Liver (tissue), 9 donors: ENCODE measurements around the gene ZFYVE1. TPM values are rescaled to one million over a fixed set of nuclear protein-coding genes. Genes with fewer than 3 reads are reported as not detected.

Experiments
- DNase-seq: peaks from one replicate; pipeline ENCODE4 v3.0.0-alpha.2; 2017; ENCODE audit warnings: low spot score
- H3K27ac ChIP-seq, 2 donors: one replicate each; pipeline ENCODE4 v1.7.0; 2013; ENCODE audit warnings: inconsistent platforms in 2 of 2, low read length in 2 of 2, control low read depth in 1 of 2, low read depth in 1 of 2, mild to moderate bottlenecking in 1 of 2
- H3K27me3 ChIP-seq, 4 donors: one replicate each; pipeline versions ENCODE4 v1.6.1 to v1.7.0; 2013; ENCODE audit warnings: low read length in 3 of 4, inconsistent platforms in 1 of 4, mild to moderate bottlenecking in 1 of 4, moderate library complexity in 1 of 4; ENCODE audit not compliant: control insufficient read depth in 4 of 4, insufficient read depth in 4 of 4
- H3K36me3 ChIP-seq, 4 donors: one replicate each; pipeline versions ENCODE4 v1.6.1 to v1.7.0; 2013; ENCODE audit warnings: low read length in 3 of 4, mild to moderate bottlenecking in 3 of 4, low read depth in 1 of 4, moderate library complexity in 1 of 4; ENCODE audit not compliant: control insufficient read depth in 4 of 4, insufficient read depth in 3 of 4
- H3K4me1 ChIP-seq, 4 donors: one replicate each; pipeline versions ENCODE4 v1.6.1 to v1.7.0; 2013; ENCODE audit warnings: low read length in 3 of 4, mild to moderate bottlenecking in 3 of 4, moderate library complexity in 1 of 4; ENCODE audit not compliant: control insufficient read depth in 4 of 4, insufficient read depth in 4 of 4
- H3K4me3 ChIP-seq, 3 donors: one replicate each; pipeline versions ENCODE4 v1.6.1 to v1.7.0; 2013; ENCODE audit warnings: low read length in 3 of 3, control low read depth in 1 of 3, low read depth in 1 of 3, mild to moderate bottlenecking in 1 of 3
- H3K9ac ChIP-seq, 2 donors: one replicate each; pipeline ENCODE4 v1.7.0; 2013; ENCODE audit warnings: low read length in 2 of 2, mild to moderate bottlenecking in 2 of 2, moderate library complexity in 2 of 2, control low read depth in 1 of 2, low read depth in 1 of 2
- H3K9me3 ChIP-seq, 4 donors: one replicate each; pipeline versions ENCODE4 v1.6.1 to v1.7.0; 2013; ENCODE audit warnings: low read length in 3 of 4; ENCODE audit not compliant: control insufficient read depth in 4 of 4
- CTCF ChIP-seq: fragments of 150-350 bp; IDR thresholded peaks from 2 replicates; pipeline ENCODE4 v1.5.1; 2017; ENCODE audit warnings: improper control_type of control experiment, low read depth, low read length; ENCODE audit not compliant: missing input control
- EGR1 ChIP-seq, 2 donors: IDR thresholded peaks; 2 replicates each; pipeline ENCODE4 v1.6.1; 2016 to 2018; ENCODE audit warnings: antibody characterized with exemption in 2 of 2, low read depth in 2 of 2
- FOXA1 ChIP-seq: IDR thresholded peaks from 2 replicates; pipeline ENCODE4 v1.6.1; 2016; ENCODE audit warnings: antibody characterized with exemption
- FOXA2 ChIP-seq: IDR thresholded peaks from 2 replicates; pipeline ENCODE4 v1.6.1; 2016; ENCODE audit warnings: antibody characterized with exemption
- GABPA ChIP-seq, 2 donors: IDR thresholded peaks in 1 of 2; conservative IDR thresholded peaks in 1 of 2; 2 replicates each; pipeline ENCODE4 v1.6.1; 2016; ENCODE audit warnings: antibody characterized with exemption in 2 of 2, mild to moderate bottlenecking in 1 of 2, moderate library complexity in 1 of 2
- HNF4A ChIP-seq, 2 donors: conservative IDR thresholded peaks; 2 replicates each; pipeline ENCODE4 v1.6.1; 2016; ENCODE audit warnings: antibody characterized with exemption in 2 of 2, mild to moderate bottlenecking in 2 of 2
- HNF4G ChIP-seq: IDR thresholded peaks from 2 replicates; pipeline ENCODE4 v1.6.1; 2016; ENCODE audit warnings: antibody characterized with exemption
- JUND ChIP-seq, 2 donors: IDR thresholded peaks; 2 replicates each; pipeline ENCODE4 v1.6.1; 2016; ENCODE audit warnings: antibody characterized with exemption in 2 of 2
- MAX ChIP-seq: IDR thresholded peaks from 2 replicates; pipeline ENCODE4 v1.6.1; 2016; ENCODE audit warnings: antibody characterized with exemption
- NR2F2 ChIP-seq: IDR thresholded peaks from 2 replicates; pipeline ENCODE4 v1.6.1; 2016; ENCODE audit warnings: antibody characterized with exemption
- RAD21 ChIP-seq, 2 donors: IDR thresholded peaks; 2 replicates each; pipeline ENCODE4 v1.6.1; 2016; ENCODE audit warnings: antibody characterized with exemption in 2 of 2, mild to moderate bottlenecking in 2 of 2
- RXRA ChIP-seq, 2 donors: IDR thresholded peaks; 2 replicates each; pipeline ENCODE4 v1.6.1; 2017 to 2018; ENCODE audit warnings: antibody characterized with exemption in 2 of 2, mild to moderate bottlenecking in 1 of 2
- SP1 ChIP-seq: IDR thresholded peaks from 2 replicates; pipeline ENCODE4 v1.6.1; 2018; ENCODE audit warnings: antibody characterized with exemption, mild to moderate bottlenecking
- TAF1 ChIP-seq: conservative IDR thresholded peaks from 2 replicates; pipeline ENCODE4 v1.6.1; 2016; ENCODE audit warnings: antibody characterized with exemption, mild to moderate bottlenecking
- YY1 ChIP-seq: IDR thresholded peaks from 2 replicates; pipeline ENCODE4 v1.6.1; 2016; ENCODE audit warnings: antibody characterized with exemption, mild to moderate bottlenecking
- ZBTB33 ChIP-seq: IDR thresholded peaks from 2 replicates; pipeline ENCODE4 v1.6.1; 2016; ENCODE audit warnings: antibody characterized with exemption
- WGBS: extraction: QIAGEN DNeasy Blood & Tissue Kit; methylation state at CpG from one replicate; pipeline ENCODE4 v1.1.7; 2013; 5-methylcytosine and 5-hydroxymethylcytosine counted together
- polyA plus RNA-seq, 2 donors: library from polyadenylated mRNA; stranded (reverse) in 1 of 2; unstranded in 1 of 2; fragments of 200-250 nt in 1 of 2; fragments of >200 nt in 1 of 2; fragmentation: Nextera tagmentation in 1 of 2; extraction: Ambion mirVana in 1 of 2; gene quantifications; one replicate each; pipeline versions ENCODE4 v1.2.1 to v1.2.3, GENCODE V29; 2013 to 2015
- total RNA-seq, 2 donors: library from RNA; depleted of rRNA; stranded (reverse); fragments of >200 nt; gene quantifications; one replicate each; pipeline ENCODE4 v1.2.3, GENCODE V29; 2014
- TF ChIP-seq, protein P1 (sequence below): IDR thresholded peaks from 2 replicates; pipeline ENCODE4 v1.6.1; 2016; ENCODE audit warnings: antibody characterized with exemption
- TF ChIP-seq, protein P2 (sequence below): IDR thresholded peaks from 2 replicates; pipeline ENCODE4 v1.6.1; 2016; ENCODE audit warnings: antibody characterized with exemption, mild to moderate bottlenecking
- donor health status: healthy.
- donor health status: healthy.
- donor health status: healthy.
- donor health status: healthy.
- donor health status: healthy.

The ZFYVE1 gene, protein sequence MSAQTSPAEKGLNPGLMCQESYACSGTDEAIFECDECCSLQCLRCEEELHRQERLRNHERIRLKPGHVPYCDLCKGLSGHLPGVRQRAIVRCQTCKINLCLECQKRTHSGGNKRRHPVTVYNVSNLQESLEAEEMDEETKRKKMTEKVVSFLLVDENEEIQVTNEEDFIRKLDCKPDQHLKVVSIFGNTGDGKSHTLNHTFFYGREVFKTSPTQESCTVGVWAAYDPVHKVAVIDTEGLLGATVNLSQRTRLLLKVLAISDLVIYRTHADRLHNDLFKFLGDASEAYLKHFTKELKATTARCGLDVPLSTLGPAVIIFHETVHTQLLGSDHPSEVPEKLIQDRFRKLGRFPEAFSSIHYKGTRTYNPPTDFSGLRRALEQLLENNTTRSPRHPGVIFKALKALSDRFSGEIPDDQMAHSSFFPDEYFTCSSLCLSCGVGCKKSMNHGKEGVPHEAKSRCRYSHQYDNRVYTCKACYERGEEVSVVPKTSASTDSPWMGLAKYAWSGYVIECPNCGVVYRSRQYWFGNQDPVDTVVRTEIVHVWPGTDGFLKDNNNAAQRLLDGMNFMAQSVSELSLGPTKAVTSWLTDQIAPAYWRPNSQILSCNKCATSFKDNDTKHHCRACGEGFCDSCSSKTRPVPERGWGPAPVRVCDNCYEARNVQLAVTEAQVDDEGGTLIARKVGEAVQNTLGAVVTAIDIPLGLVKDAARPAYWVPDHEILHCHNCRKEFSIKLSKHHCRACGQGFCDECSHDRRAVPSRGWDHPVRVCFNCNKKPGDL
- 10 to 100 TPM in 1 of 2 donors, 1 to 10 TPM in 1; 8.9 to 13.5 TPM for total RNA-seq
- polyA plus RNA-seq = 1 to 10 TPM; 5.8 to 6.9 TPM

DNA sequence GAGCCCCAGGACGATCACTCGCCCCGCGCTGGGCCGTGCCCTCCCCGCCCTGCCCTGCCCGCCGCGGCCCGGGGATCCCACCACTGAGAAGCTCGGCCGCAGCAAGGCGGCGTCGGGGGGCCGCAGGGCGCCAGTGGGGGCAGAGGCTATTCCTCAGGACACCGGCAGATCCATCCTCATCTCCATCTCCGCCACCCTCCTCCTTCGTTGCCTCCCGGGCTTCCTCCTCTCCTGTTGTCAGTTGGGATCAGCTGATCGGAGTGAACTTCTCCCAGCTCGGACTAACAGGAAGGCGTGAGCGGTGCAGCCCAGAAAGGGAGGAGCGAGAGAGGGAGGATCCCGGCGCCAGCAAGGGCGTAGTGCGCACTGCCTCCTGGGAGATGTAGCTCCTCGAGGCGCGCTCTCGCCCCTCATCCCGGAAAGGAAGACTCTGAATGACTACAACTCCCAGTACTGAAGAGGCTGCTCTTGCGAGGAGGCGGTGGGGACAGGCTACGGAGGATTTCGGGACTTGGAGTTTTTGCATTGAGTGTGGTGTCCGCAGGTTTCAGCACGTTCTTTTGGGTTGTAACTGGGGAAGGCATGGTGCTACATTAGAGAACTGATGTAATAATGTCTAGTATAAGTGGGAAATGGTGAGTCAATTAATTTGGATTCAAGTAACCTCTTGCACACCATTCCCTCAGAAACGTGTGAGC is at the start of gene ZFYVE1:
ZFYVE1 (minus strand) TSS at position 262 of the 698 bp plus-strand sequence. CDS start 2,598 bp downstream, outside the sequence.
- H3K27ac ChIP-seq = peak within 1 kb of the TSS; percentile 72 to 83
- H3K27me3 ChIP-seq = no peaks in the 10 kb centered on the region
- under 1% methylated on average over 42 of the region's 42 CpGs for WGBS
- H3K9me3 ChIP-seq = no peaks in the 10 kb centered on the region
- TF ChIP-seq, protein P1, sequence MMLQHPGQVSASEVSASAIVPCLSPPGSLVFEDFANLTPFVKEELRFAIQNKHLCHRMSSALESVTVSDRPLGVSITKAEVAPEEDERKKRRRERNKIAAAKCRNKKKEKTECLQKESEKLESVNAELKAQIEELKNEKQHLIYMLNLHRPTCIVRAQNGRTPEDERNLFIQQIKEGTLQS = no peak
- TF ChIP-seq HNF4G = peak; percentile 55
- TF ChIP-seq ZBTB33 = no peak
- TF ChIP-seq RAD21 (IDR thresholded peaks at IDR 0.05) = peak; percentile 43 to 51
- TF ChIP-seq, protein P2, sequence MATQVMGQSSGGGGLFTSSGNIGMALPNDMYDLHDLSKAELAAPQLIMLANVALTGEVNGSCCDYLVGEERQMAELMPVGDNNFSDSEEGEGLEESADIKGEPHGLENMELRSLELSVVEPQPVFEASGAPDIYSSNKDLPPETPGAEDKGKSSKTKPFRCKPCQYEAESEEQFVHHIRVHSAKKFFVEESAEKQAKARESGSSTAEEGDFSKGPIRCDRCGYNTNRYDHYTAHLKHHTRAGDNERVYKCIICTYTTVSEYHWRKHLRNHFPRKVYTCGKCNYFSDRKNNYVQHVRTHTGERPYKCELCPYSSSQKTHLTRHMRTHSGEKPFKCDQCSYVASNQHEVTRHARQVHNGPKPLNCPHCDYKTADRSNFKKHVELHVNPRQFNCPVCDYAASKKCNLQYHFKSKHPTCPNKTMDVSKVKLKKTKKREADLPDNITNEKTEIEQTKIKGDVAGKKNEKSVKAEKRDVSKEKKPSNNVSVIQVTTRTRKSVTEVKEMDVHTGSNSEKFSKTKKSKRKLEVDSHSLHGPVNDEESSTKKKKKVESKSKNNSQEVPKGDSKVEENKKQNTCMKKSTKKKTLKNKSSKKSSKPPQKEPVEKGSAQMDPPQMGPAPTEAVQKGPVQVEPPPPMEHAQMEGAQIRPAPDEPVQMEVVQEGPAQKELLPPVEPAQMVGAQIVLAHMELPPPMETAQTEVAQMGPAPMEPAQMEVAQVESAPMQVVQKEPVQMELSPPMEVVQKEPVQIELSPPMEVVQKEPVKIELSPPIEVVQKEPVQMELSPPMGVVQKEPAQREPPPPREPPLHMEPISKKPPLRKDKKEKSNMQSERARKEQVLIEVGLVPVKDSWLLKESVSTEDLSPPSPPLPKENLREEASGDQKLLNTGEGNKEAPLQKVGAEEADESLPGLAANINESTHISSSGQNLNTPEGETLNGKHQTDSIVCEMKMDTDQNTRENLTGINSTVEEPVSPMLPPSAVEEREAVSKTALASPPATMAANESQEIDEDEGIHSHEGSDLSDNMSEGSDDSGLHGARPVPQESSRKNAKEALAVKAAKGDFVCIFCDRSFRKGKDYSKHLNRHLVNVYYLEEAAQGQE = peak; percentile 86
- TF ChIP-seq SP1 = peak; percentile 88
- TF ChIP-seq JUND (IDR thresholded peaks at IDR 0.05) = peak; percentile 87 to 92
- peak; percentile 67 for TF ChIP-seq FOXA1
- TF ChIP-seq HNF4A (conservative IDR thresholded peaks at IDR 0.05) = peak; percentile 62 to 80
- peak; percentile 83 for TF ChIP-seq YY1
- peak; percentile 46 for TF ChIP-seq NR2F2
- TF ChIP-seq FOXA2 = peak; percentile 37
- TF ChIP-seq CTCF = no peak
- peak; percentile 66 for TF ChIP-seq MAX
- peak; percentile 52 to 79 for TF ChIP-seq RXRA (IDR thresholded peaks at IDR 0.05)
- TF ChIP-seq EGR1 (IDR thresholded peaks at IDR 0.05; ENCODE audit: low read depth in 2 of 2) = peak in 1 of 2 donors; percentile 53
- TF ChIP-seq TAF1 = peak; percentile 81
- peak in 1 of 2 donors; percentile 84 for TF ChIP-seq GABPA (IDR thresholded peaks at IDR 0.05 in 1 of 2, conservative IDR thresholded peaks at IDR 0.05 in 1 of 2)
- H3K9ac ChIP-seq = peak within 1 kb of the TSS; percentile 50 to 85
- peaks cover 3 to 11% (median 6%) of the 10 kb centered on the region in 4 donors for H3K36me3 ChIP-seq
- peaks cover 3 to 25% (median 16%) of the 10 kb centered on the region in 4 donors for H3K4me1 ChIP-seq
- peak within 1 kb of the TSS; percentile 61 to 97 (median 84) for H3K4me3 ChIP-seq
- peak; percentile 91 for DNase-seq
